Sigmoid colon (tissue), 4 donors: Measurements from ENCODE around the gene MUC5AC.

Experiments
- CTCF ChIP-seq, 4 experiments: fragments of 450-650 bp in 3 of 4; fragments of 200-600 bp in 1 of 4; IDR thresholded peaks; one replicate each; pipeline ENCODE4 v1.5.1; 2016 to 2019; ENCODE audit warnings: antibody characterized with exemption in 4 of 4, mild to moderate bottlenecking in 3 of 4, moderate library complexity in 2 of 4
- EP300 ChIP-seq, 4 donors: sonication (generic); formaldehyde crosslinking; IDR thresholded peaks; one replicate each; pipeline ENCODE4 v1.6.1; 2017; ENCODE audit warnings: antibody characterized with exemption in 4 of 4
- POLR2AphosphoS5 ChIP-seq, 4 donors: sonication (generic); formaldehyde crosslinking; IDR thresholded peaks; one replicate each; pipeline ENCODE4 v1.6.1; 2017; ENCODE audit warnings: antibody characterized with exemption in 4 of 4

- TF ChIP-seq CTCF (IDR thresholded peaks at IDR 0.05) (peak; percentile 57 to 92 (median 79)), EP300 (IDR thresholded peaks at IDR 0.05) (no peak), POLR2AphosphoS5 (IDR thresholded peaks at IDR 0.05) (no peak)
These were observed 45.2 kb downstream of the MUC5AC start for GRCh38 chr11:1202776-1203504.
